ENCODE measurements around the gene EPAS1.

DNA sequence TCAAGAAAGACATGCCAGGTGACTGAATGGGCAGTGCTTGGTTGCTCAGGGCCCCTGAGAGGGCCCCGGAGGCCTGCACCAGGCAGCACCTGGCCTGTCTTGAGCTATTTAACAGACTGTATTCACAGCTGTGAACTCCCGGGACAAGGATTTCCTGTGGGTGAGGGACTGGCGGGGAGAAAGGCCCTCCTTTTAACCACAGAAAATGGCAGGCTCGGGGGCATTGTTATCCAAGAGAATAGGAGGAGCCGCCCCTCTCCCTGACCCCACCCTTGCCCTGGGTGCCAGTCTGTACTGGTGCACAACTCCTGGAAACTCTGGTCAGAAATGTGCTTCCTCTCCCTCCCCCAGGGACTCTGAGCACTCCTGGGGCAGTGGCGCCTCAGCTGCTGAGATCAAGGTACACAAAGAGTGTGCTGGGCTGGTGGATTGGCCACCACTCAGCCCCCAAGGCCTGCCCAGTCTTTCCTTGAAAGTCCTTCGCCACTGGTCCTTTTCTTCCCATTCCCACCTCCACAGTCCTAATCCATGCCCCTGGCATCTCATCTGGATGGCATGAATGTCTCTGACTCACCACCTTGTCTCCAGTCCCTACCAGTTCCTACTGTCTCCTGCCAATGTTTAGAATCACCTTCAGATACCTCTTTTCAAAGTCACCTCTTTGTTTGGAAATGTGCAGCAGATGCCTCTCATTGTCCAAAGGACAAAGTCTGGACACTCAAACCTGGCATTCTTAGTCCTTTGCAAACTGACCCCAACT, 19.6 kb upstream of the EPAS1 start:
- TF ChIP-seq, protein P1, sequence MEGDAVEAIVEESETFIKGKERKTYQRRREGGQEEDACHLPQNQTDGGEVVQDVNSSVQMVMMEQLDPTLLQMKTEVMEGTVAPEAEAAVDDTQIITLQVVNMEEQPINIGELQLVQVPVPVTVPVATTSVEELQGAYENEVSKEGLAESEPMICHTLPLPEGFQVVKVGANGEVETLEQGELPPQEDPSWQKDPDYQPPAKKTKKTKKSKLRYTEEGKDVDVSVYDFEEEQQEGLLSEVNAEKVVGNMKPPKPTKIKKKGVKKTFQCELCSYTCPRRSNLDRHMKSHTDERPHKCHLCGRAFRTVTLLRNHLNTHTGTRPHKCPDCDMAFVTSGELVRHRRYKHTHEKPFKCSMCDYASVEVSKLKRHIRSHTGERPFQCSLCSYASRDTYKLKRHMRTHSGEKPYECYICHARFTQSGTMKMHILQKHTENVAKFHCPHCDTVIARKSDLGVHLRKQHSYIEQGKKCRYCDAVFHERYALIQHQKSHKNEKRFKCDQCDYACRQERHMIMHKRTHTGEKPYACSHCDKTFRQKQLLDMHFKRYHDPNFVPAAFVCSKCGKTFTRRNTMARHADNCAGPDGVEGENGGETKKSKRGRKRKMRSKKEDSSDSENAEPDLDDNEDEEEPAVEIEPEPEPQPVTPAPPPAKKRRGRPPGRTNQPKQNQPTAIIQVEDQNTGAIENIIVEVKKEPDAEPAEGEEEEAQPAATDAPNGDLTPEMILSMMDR (IDR thresholded peaks at IDR 0.05; ENCODE audit: insufficient read depth, low read length) = no peak
- TF ChIP-seq, protein P2, sequence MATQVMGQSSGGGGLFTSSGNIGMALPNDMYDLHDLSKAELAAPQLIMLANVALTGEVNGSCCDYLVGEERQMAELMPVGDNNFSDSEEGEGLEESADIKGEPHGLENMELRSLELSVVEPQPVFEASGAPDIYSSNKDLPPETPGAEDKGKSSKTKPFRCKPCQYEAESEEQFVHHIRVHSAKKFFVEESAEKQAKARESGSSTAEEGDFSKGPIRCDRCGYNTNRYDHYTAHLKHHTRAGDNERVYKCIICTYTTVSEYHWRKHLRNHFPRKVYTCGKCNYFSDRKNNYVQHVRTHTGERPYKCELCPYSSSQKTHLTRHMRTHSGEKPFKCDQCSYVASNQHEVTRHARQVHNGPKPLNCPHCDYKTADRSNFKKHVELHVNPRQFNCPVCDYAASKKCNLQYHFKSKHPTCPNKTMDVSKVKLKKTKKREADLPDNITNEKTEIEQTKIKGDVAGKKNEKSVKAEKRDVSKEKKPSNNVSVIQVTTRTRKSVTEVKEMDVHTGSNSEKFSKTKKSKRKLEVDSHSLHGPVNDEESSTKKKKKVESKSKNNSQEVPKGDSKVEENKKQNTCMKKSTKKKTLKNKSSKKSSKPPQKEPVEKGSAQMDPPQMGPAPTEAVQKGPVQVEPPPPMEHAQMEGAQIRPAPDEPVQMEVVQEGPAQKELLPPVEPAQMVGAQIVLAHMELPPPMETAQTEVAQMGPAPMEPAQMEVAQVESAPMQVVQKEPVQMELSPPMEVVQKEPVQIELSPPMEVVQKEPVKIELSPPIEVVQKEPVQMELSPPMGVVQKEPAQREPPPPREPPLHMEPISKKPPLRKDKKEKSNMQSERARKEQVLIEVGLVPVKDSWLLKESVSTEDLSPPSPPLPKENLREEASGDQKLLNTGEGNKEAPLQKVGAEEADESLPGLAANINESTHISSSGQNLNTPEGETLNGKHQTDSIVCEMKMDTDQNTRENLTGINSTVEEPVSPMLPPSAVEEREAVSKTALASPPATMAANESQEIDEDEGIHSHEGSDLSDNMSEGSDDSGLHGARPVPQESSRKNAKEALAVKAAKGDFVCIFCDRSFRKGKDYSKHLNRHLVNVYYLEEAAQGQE (IDR thresholded peaks at IDR 0.05; ENCODE audit: insufficient replicate concordance, low read depth) = no peak
- TF ChIP-seq GABPA (IDR thresholded peaks at IDR 0.05; ENCODE audit: low read depth) = no peak
- TF ChIP-seq SPI1 (IDR thresholded peaks at IDR 0.05; ENCODE audit: borderline replicate concordance, low read depth) = no peak
- no peak for TF ChIP-seq POLR2AphosphoS5 (IDR thresholded peaks at IDR 0.05; ENCODE audit: low read depth)

All from HL-60 (cell line).